ENCODE results near the gene CAPN7.

CAPN7 gene

GRCh38 chr3:15295506-15295905 is 89.5 kb downstream of the CAPN7 start:
- no peak overlapping the region for H3K4me3 ChIP-seq (ENCODE audit: low read depth, low read length)
- no peak for DNase-seq (ENCODE audit: low read depth)
- no peak for TF ChIP-seq CTCF (IDR thresholded peaks at IDR 0.05; ENCODE audit: low read depth, low read length, missing control alignments)

- no peak for TF ChIP-seq CTCF (IDR thresholded peaks at IDR 0.05; ENCODE audit: low read depth, low read length, missing control alignments)
- no peak for DNase-seq (ENCODE audit: low read depth)
These were observed 91.7 kb downstream of the CAPN7 start for GRCh38 chr3:15297608-15298350.

GRCh38 chr3:15298504-15298903 is 92.5 kb downstream of the CAPN7 start:
- DNase-seq (ENCODE audit: low read depth), result no peak
- H3K4me3 ChIP-seq (ENCODE audit: low read depth, low read length), result no peak overlapping the region
- no peak for TF ChIP-seq CTCF (IDR thresholded peaks at IDR 0.05; ENCODE audit: low read depth, low read length, missing control alignments)

More at GRCh38 chr3:15297608-15298350, 91.7 kb downstream of the CAPN7 start:
- no peak overlapping the region for H3K4me3 ChIP-seq (ENCODE audit: low read depth, low read length)

GRCh38 chr3:15299036-15299435 is 93.0 kb downstream of the CAPN7 start:
- TF ChIP-seq CTCF (IDR thresholded peaks at IDR 0.05; ENCODE audit: low read depth, low read length, missing control alignments), result no peak
- no peak overlapping the region for H3K4me3 ChIP-seq (ENCODE audit: low read depth, low read length)
- no peak for DNase-seq (ENCODE audit: low read depth)

- no peak for TF ChIP-seq CTCF (IDR thresholded peaks at IDR 0.05; ENCODE audit: low read depth, low read length, missing control alignments)
- no peak for DNase-seq (ENCODE audit: low read depth)
- H3K4me3 ChIP-seq (ENCODE audit: low read depth, low read length), result no peak overlapping the region
These were observed 94.5 kb downstream of the CAPN7 start for GRCh38 chr3:15300323-15301078.

- no peak for TF ChIP-seq CTCF (IDR thresholded peaks at IDR 0.05; ENCODE audit: low read depth, low read length, missing control alignments)
- no peak overlapping the region for H3K4me3 ChIP-seq (ENCODE audit: low read depth, low read length)
- no peak for DNase-seq (ENCODE audit: low read depth)
These were observed 95.7 kb downstream of the CAPN7 start for GRCh38 chr3:15301761-15302160.

Measured in GM12864 (cell line).